ENCODE measurements around the gene LRP6.
"Not testable (repeated sequence)": the region's sequence is repeated elsewhere in the genome, so short reads cannot be mapped to it uniquely, and the experiment has no call there.

Gene LRP6

GRCh38 chr12:12181511-12181910 is 85.3 kb downstream of the LRP6 start:
- no peak for DNase-seq

GRCh38 chr12:12180575-12180974 is 86.3 kb downstream of the LRP6 start:
- no peak for DNase-seq

GRCh38 chr12:12180136-12180535 is 86.7 kb downstream of the LRP6 start:
- DNase-seq = no peak

- no peak for DNase-seq
Measured at GRCh38 chr12:12178559-12178958, 88.3 kb downstream of the LRP6 start.

- no peak for DNase-seq
Measured at GRCh38 chr12:12176402-12176801, 90.4 kb downstream of the LRP6 start.

- no peak for DNase-seq
Measured at GRCh38 chr12:12171991-12172511, 94.8 kb downstream of the LRP6 start.

- DNase-seq = no peak
Measured at GRCh38 chr12:12167847-12168246, 99.0 kb downstream of the LRP6 start.

- DNase-seq = no peak
Measured at GRCh38 chr12:12166751-12167150, 100.1 kb downstream of the LRP6 start.

- no peak for DNase-seq
Measured at GRCh38 chr12:12159988-12160387, 106.9 kb downstream of the LRP6 start.

- no peak for DNase-seq
Measured at GRCh38 chr12:12158858-12159257, 108.0 kb downstream of the LRP6 start.

GRCh38 chr12:12157424-12157823 is 109.4 kb downstream of the LRP6 start:
- no peak for DNase-seq

GRCh38 chr12:12156828-12157227 is 110.0 kb downstream of the LRP6 start:
- no peak for DNase-seq

GRCh38 chr12:12156116-12156515 is 110.7 kb downstream of the LRP6 start:
- DNase-seq = no peak

- DNase-seq = no peak
Measured at GRCh38 chr12:12153596-12153995, 113.2 kb downstream of the LRP6 start.

GRCh38 chr12:12147111-12147510 is 119.7 kb downstream of the LRP6 start:
- DNase-seq = no peak

GRCh38 chr12:12144531-12144930 is 122.3 kb downstream of the LRP6 start:
- not testable (repeated sequence) for DNase-seq

- no peak for DNase-seq
Measured at GRCh38 chr12:12141000-12141399, 125.8 kb downstream of the LRP6 start.

GRCh38 chr12:12138203-12139154 is 128.4 kb downstream of the LRP6 start:
- DNase-seq = no peak

- no peak for DNase-seq
Measured at GRCh38 chr12:12133785-12134184, 133.1 kb downstream of the LRP6 start.

GRCh38 chr12:12133259-12133658 is 133.6 kb downstream of the LRP6 start:
- no peak for DNase-seq

- no peak for DNase-seq
Measured at GRCh38 chr12:12128670-12129069, 138.2 kb downstream of the LRP6 start.

- no peak for DNase-seq
Measured at GRCh38 chr12:12127304-12127703, 139.5 kb downstream of the LRP6 start.

- no peak for DNase-seq
Measured at GRCh38 chr12:12126551-12126950, 140.3 kb downstream of the LRP6 start.

GRCh38 chr12:12123036-12123604 is 143.7 kb downstream of the LRP6 start:
- no peak for DNase-seq
